ENCODE data around the gene UBTD1.
A peak's percentile ranks its signal among the peaks of the same experiment; 100 is the strongest.
"Not testable (repeated sequence)": the region's sequence is repeated elsewhere in the genome, so short reads cannot be mapped to it uniquely, and the experiment has no call there.

Gene UBTD1

GRCh38 chr10:97498841-97499560 is at the start of gene UBTD1:
UBTD1 (plus strand) TSS chr10:97498924; CDS start chr10:97499204, 280 bp downstream.
- no peak for DNase-seq (ENCODE audit: low read depth)

- no peak for DNase-seq (ENCODE audit: low read depth)
Measured at GRCh38 chr10:97450828-97451227, 47.9 kb upstream of the UBTD1 start.

- no peak for DNase-seq (ENCODE audit: low read depth)
Measured at GRCh38 chr10:97451605-97452004, 47.1 kb upstream of the UBTD1 start.

GRCh38 chr10:97452352-97452751 is 46.4 kb upstream of the UBTD1 start:
- DNase-seq (ENCODE audit: low read depth) = no peak

GRCh38 chr10:97454330-97455036 is 44.2 kb upstream of the UBTD1 start:
- no peak for DNase-seq (ENCODE audit: low read depth)

- no peak for DNase-seq (ENCODE audit: low read depth)
Measured at GRCh38 chr10:97456034-97456685, 42.6 kb upstream of the UBTD1 start.

GRCh38 chr10:97456686-97457065 is 42.0 kb upstream of the UBTD1 start:
- DNase-seq (ENCODE audit: low read depth) = no peak

- no peak for DNase-seq (ENCODE audit: low read depth)
Measured at GRCh38 chr10:97459111-97459510, 39.6 kb upstream of the UBTD1 start.

- no peak for DNase-seq (ENCODE audit: low read depth)
Measured at GRCh38 chr10:97459933-97460332, 38.8 kb upstream of the UBTD1 start.

- DNase-seq (ENCODE audit: low read depth) = no peak
Measured at GRCh38 chr10:97462309-97462708, 36.4 kb upstream of the UBTD1 start.

- DNase-seq (ENCODE audit: low read depth) = peak; percentile 68
Measured at GRCh38 chr10:97463363-97464132, 35.2 kb upstream of the UBTD1 start.

GRCh38 chr10:97464226-97464625 is 34.5 kb upstream of the UBTD1 start:
- no peak for DNase-seq (ENCODE audit: low read depth)

GRCh38 chr10:97465982-97466381 is 32.7 kb upstream of the UBTD1 start:
- DNase-seq (ENCODE audit: low read depth) = no peak

GRCh38 chr10:97466755-97467154 is 32.0 kb upstream of the UBTD1 start:
- DNase-seq (ENCODE audit: low read depth) = peak; percentile 40

- no peak for DNase-seq (ENCODE audit: low read depth)
Measured at GRCh38 chr10:97468162-97468561, 30.6 kb upstream of the UBTD1 start.

- DNase-seq (ENCODE audit: low read depth) = not testable (repeated sequence)
Measured at GRCh38 chr10:97468781-97469180, 29.9 kb upstream of the UBTD1 start.

- DNase-seq (ENCODE audit: low read depth) = no peak
Measured at GRCh38 chr10:97474918-97475317, 23.8 kb upstream of the UBTD1 start.

GRCh38 chr10:97475936-97476594 is 22.7 kb upstream of the UBTD1 start:
- no peak for DNase-seq (ENCODE audit: low read depth)

GRCh38 chr10:97479410-97479809 is 19.3 kb upstream of the UBTD1 start:
- DNase-seq (ENCODE audit: low read depth) = not testable (repeated sequence)

GRCh38 chr10:97479939-97480338 is 18.8 kb upstream of the UBTD1 start:
- DNase-seq (ENCODE audit: low read depth) = no peak

- no peak for DNase-seq (ENCODE audit: low read depth)
Measured at GRCh38 chr10:97481071-97481470, 17.7 kb upstream of the UBTD1 start.

- no peak for DNase-seq (ENCODE audit: low read depth)
Measured at GRCh38 chr10:97482381-97482780, 16.3 kb upstream of the UBTD1 start.
